HepG2 (cell line): ENCODE results near the gene RSKR. TPM values are rescaled to one million over a fixed set of nuclear protein-coding genes. Genes with fewer than 3 reads are reported as not detected.

Source experiments
- ARID5B ChIP-seq: IDR thresholded peaks from 2 replicates; pipeline ENCODE4 v1.4.0; 2020; ENCODE audit warnings: mild to moderate bottlenecking, missing genetic modification reagents
- CBFB ChIP-seq: sonication (generic); formaldehyde crosslinking; IDR thresholded peaks from 2 replicates; pipeline ENCODE4 v1.4.0; 2020; ENCODE audit warnings: missing genetic modification reagents
- CBX1 ChIP-seq: IDR thresholded peaks from one replicate; pipeline ENCODE4 v1.6.1; 2016; ENCODE audit warnings: antibody characterized with exemption, low read depth
- DR1 ChIP-seq: sonication (generic); formaldehyde crosslinking; IDR thresholded peaks from 2 replicates; pipeline ENCODE4 v1.8.0; 2021; ENCODE audit warnings: mild to moderate bottlenecking, missing genetic modification reagents, inconsistent platforms
- FOXC1 ChIP-seq: sonication (generic); formaldehyde crosslinking; IDR thresholded peaks from 2 replicates; pipeline ENCODE4 v1.8.0; 2022; ENCODE audit warnings: mild to moderate bottlenecking, missing genetic modification reagents, borderline replicate concordance
- NCOA1 ChIP-seq: sonication (generic); formaldehyde crosslinking; IDR thresholded peaks from 2 replicates; pipeline ENCODE4 v1.9.0; 2021; ENCODE audit warnings: missing genetic modification reagents
- NFIB ChIP-seq: sonication (generic); formaldehyde crosslinking; IDR thresholded peaks from 2 replicates; pipeline ENCODE4 v1.9.0; 2021; ENCODE audit warnings: missing genetic modification reagents, mild to moderate bottlenecking, borderline replicate concordance
- PHF8 ChIP-seq: sonication (generic); formaldehyde crosslinking; IDR thresholded peaks from 2 replicates; pipeline ENCODE4 v1.5.0; 2020; ENCODE audit warnings: missing genetic modification reagents
- SETDB1 ChIP-seq: sonication (generic); formaldehyde crosslinking; IDR thresholded peaks from 2 replicates; pipeline ENCODE4 v1.5.1; 2020; ENCODE audit warnings: missing genetic modification reagents, mild to moderate bottlenecking, borderline replicate concordance
- TFDP2 ChIP-seq: sonication (generic); formaldehyde crosslinking; IDR thresholded peaks from 2 replicates; pipeline ENCODE4 v1.4.0; 2020; ENCODE audit warnings: missing genetic modification reagents
- ZNF12 ChIP-seq: sonication (generic); formaldehyde crosslinking; IDR thresholded peaks from 2 replicates; pipeline ENCODE4 v1.5.0; 2020; ENCODE audit warnings: missing genetic modification reagents
- ZNF335 ChIP-seq: sonication (generic); formaldehyde crosslinking; IDR thresholded peaks from 2 replicates; pipeline ENCODE4 v1.4.0; 2020; ENCODE audit warnings: missing genetic modification reagents
- ZNF501 ChIP-seq: sonication (generic); formaldehyde crosslinking; IDR thresholded peaks from 2 replicates; pipeline ENCODE4 v1.5.1; 2020; ENCODE audit warnings: mild to moderate bottlenecking, moderate library complexity, missing genetic modification reagents
- ZNF629 ChIP-seq: sonication (generic); formaldehyde crosslinking; conservative IDR thresholded peaks from 2 replicates; pipeline ENCODE4 v1.5.0; 2020; ENCODE audit warnings: missing genetic modification reagents
- ZNF687 ChIP-seq: sonication (generic); formaldehyde crosslinking; IDR thresholded peaks from 2 replicates; pipeline ENCODE4 v1.5.1; 2020; ENCODE audit warnings: mild to moderate bottlenecking, missing genetic modification reagents, moderate library complexity
- ZNF724P ChIP-seq: sonication (generic); formaldehyde crosslinking; IDR thresholded peaks from 2 replicates; pipeline ENCODE4 v1.8.0; 2022; ENCODE audit warnings: missing genetic modification reagents, borderline replicate concordance
- ZNF816 ChIP-seq: sonication (generic); formaldehyde crosslinking; IDR thresholded peaks from 2 replicates; pipeline ENCODE4 v1.8.0; 2022; ENCODE audit warnings: missing genetic modification reagents, mild to moderate bottlenecking, borderline replicate concordance
- polyA plus RNA-seq, 8 experiments: library from polyadenylated mRNA; depleted of rRNA in 3 of 8; stranded (reverse) in 7 of 8; unstranded in 1 of 8; fragments of >200 nt; fragmentation: Illumina TruSeq in 4 of 8; extraction: Trizol in 4 of 8; gene quantifications; 2 replicates each; pipeline versions ENCODE4 v1.2.1 to v1.2.3, GENCODE V29; 2011 to 2016; ENCODE audit warnings: low read depth in 4 of 8, missing spikeins in 1 of 8, mixed read lengths in 1 of 8; ENCODE audit not compliant: insufficient read depth in 1 of 8
- total RNA-seq, 5 experiments: library from RNA; depleted of rRNA; stranded (reverse); fragments of >200 nt; fragmentation: Illumina TruSeq; extraction: Trizol; gene quantifications; 2 replicates each; pipeline ENCODE4 v1.2.3, GENCODE V29; 2016; ENCODE audit warnings: low read depth in 1 of 5
- TF ChIP-seq, protein P1 (sequence below): sonication (generic); formaldehyde crosslinking; IDR thresholded peaks from 2 replicates; pipeline ENCODE4 v1.4.0; 2020; ENCODE audit warnings: missing genetic modification reagents

Gene RSKR
- total and polyA plus RNA-seq, 2 of the 13 experiments (the other 11 are each of a cell fraction or from before 2014, with no cell fraction given): 5.0 to 10.4 TPM

DNA sequence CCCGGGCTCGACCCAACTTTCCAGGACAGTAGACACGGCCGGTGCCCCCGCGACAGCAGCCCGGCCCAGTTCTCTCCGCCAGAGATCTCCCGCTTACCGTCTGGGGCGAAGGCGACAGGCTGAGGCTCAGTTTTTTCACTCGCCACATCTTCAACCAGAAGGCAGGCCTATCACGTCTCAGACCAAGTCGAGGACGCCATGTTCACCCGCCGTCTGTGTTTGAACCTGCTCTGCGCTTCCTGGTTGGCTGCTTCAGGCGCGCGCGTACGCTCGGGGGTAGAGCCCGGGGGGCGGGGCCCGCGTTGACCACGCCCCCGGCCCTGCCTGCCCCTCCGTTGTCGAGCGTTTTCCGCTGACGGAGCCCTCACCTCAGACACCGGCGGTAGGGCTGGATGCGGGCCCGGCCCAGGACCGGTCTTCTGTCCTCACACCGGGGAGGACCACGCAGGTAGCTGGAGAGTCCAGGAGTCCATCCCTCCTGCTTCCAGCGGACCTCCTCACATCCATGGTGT, 15.1 kb downstream of the RSKR start, which contains the start of gene SPAG5 (continued):
- TF ChIP-seq, protein P1, sequence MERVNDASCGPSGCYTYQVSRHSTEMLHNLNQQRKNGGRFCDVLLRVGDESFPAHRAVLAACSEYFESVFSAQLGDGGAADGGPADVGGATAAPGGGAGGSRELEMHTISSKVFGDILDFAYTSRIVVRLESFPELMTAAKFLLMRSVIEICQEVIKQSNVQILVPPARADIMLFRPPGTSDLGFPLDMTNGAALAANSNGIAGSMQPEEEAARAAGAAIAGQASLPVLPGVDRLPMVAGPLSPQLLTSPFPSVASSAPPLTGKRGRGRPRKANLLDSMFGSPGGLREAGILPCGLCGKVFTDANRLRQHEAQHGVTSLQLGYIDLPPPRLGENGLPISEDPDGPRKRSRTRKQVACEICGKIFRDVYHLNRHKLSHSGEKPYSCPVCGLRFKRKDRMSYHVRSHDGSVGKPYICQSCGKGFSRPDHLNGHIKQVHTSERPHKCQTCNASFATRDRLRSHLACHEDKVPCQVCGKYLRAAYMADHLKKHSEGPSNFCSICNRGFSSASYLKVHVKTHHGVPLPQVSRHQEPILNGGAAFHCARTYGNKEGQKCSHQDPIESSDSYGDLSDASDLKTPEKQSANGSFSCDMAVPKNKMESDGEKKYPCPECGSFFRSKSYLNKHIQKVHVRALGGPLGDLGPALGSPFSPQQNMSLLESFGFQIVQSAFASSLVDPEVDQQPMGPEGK (CRISPR knock-in tag): peak; percentile 13; the same call in 1 of the 2 replicates
- TF ChIP-seq ARID5B (CRISPR knock-in tag) (0 out of 2 replicates have a peak, but pooled peaks have one; percentile 8), NCOA1 (CRISPR knock-in tag) (no peak), ZNF629 (no peak), FOXC1 (CRISPR knock-in tag) (peak; percentile 7; the same call in 1 of the 2 replicates), ZNF687 (CRISPR knock-in tag) (peak; percentile 74), NFIB (CRISPR knock-in tag) (no peak), ZNF335 (0 out of 2 replicates have a peak, but pooled peaks have one; percentile 28), ZNF816 (CRISPR knock-in tag) (peak; percentile 73; the same call in 1 of the 2 replicates), ZNF12 (CRISPR knock-in tag) (no peak), TFDP2 (peak; percentile 97), ZNF724P (no peak), CBFB (no peak; the same call in 1 of the 2 replicates), PHF8 (CRISPR knock-in tag) (peak; percentile 80), CBX1 (peak; percentile 43), SETDB1 (CRISPR knock-in tag) (no peak), DR1 (peak; percentile 82), ZNF501 (CRISPR knock-in tag) (peak; percentile 82; the same call in 1 of the 2 replicates)
